NT2/D1 (cell line): ENCODE data around the gene RBM4.
A peak's percentile ranks its signal among the peaks of the same experiment; 100 is the strongest.

Source experiments
- DNase-seq: peaks from one replicate; pipeline ENCODE4 v3.0.0-alpha.2; 2011; ENCODE audit warnings: low read depth, low spot score
- H3K27me3 ChIP-seq: 2 replicates; pipeline ENCODE4 v1.6.0; 2011; ENCODE audit warnings: mild to moderate bottlenecking; ENCODE audit not compliant: insufficient read length, insufficient read depth
- H3K36me3 ChIP-seq: 2 replicates; pipeline ENCODE4 v1.6.1; 2011; ENCODE audit warnings: mild to moderate bottlenecking, low read length, mixed read lengths; ENCODE audit not compliant: insufficient read depth, insufficient read length
- H3K4me1 ChIP-seq: 2 replicates; pipeline ENCODE4 v1.5.1; 2011; ENCODE audit not compliant: insufficient read depth, insufficient read length
- H3K4me3 ChIP-seq: 2 replicates; pipeline ENCODE4 v1.5.1; 2011; ENCODE audit warnings: low read depth; ENCODE audit not compliant: insufficient read length
- H3K9ac ChIP-seq: 2 replicates; pipeline ENCODE4 v1.6.0; 2011; ENCODE audit warnings: low read depth; ENCODE audit not compliant: insufficient read length
- H3K9me3 ChIP-seq: 2 replicates; pipeline ENCODE4 v1.5.1; 2011; ENCODE audit warnings: mild to moderate bottlenecking, low read length; ENCODE audit not compliant: insufficient read depth
- SUZ12 ChIP-seq: IDR thresholded peaks from 2 replicates; pipeline ENCODE4 v1.6.1; 2011; ENCODE audit not compliant: insufficient read length, insufficient read depth; ENCODE audit errors: extremely low read depth
- YY1 ChIP-seq: IDR thresholded peaks from 2 replicates; pipeline ENCODE4 v1.6.1; 2011; ENCODE audit not compliant: insufficient read length, insufficient read depth
- ZNF274 ChIP-seq: IDR thresholded peaks from 2 replicates; pipeline ENCODE4 v1.6.1; 2011; ENCODE audit warnings: mild to moderate bottlenecking, low read depth, low read length

RBM4 gene

GRCh38 chr11:66680966-66681645 is 42.6 kb downstream of the RBM4 start:
- H3K9me3 ChIP-seq = peaks cover 6% of the 10 kb centered on the region; the same call in 1 of the 2 replicates
- H3K27me3 ChIP-seq = no peaks in the 10 kb centered on the region
- TF ChIP-seq SUZ12 = no peak
- TF ChIP-seq ZNF274 = no peak
- no peak for TF ChIP-seq YY1
- H3K4me1 ChIP-seq = peaks cover 11% of the 10 kb centered on the region
- H3K4me3 ChIP-seq = no peak overlapping the region
- peaks cover 33% of the 10 kb centered on the region for H3K36me3 ChIP-seq
- no peak overlapping the region for H3K9ac ChIP-seq
- DNase-seq = no peak

GRCh38 chr11:66683877-66684276 is 45.4 kb downstream of the RBM4 start:
- peaks cover 54% of the 10 kb centered on the region for H3K36me3 ChIP-seq
- H3K4me1 ChIP-seq = peaks cover 15% of the 10 kb centered on the region
- TF ChIP-seq ZNF274 (no peak), SUZ12 (no peak), YY1 (no peak)
- DNase-seq = no peak
- H3K4me3 ChIP-seq = no peak overlapping the region
- peak overlapping the region; percentile 11 for H3K9ac ChIP-seq
- H3K9me3 ChIP-seq = peaks cover 6% of the 10 kb centered on the region; the same call in 1 of the 2 replicates
- no peaks in the 10 kb centered on the region for H3K27me3 ChIP-seq

GRCh38 chr11:66684635-66685034 is 46.1 kb downstream of the RBM4 start:
- TF ChIP-seq SUZ12 (no peak), YY1 (no peak), ZNF274 (no peak)
- Histone ChIP-seq H3K4me3 (no peak overlapping the region), H3K4me1 (peaks cover 15% of the 10 kb centered on the region), H3K27me3 (no peaks in the 10 kb centered on the region), H3K9me3 (peaks cover 6% of the 10 kb centered on the region; the same call in 1 of the 2 replicates), H3K36me3 (peaks cover 61% of the 10 kb centered on the region), H3K9ac (no peak overlapping the region)
- DNase-seq = no peak

- Histone ChIP-seq H3K4me1 (peaks cover 17% of the 10 kb centered on the region), H3K4me3 (no peak overlapping the region), H3K9ac (no peak overlapping the region), H3K9me3 (peaks cover 6% of the 10 kb centered on the region; the same call in 1 of the 2 replicates), H3K36me3 (peaks cover 70% of the 10 kb centered on the region), H3K27me3 (no peaks in the 10 kb centered on the region)
- no peak for DNase-seq
- no peak for TF ChIP-seq ZNF274
- TF ChIP-seq YY1 = no peak
- no peak for TF ChIP-seq SUZ12
Observed at GRCh38 chr11:66685276-66686099, 47.0 kb downstream of the RBM4 start.

- H3K9me3 ChIP-seq = peaks cover 2% of the 10 kb centered on the region; the same call in 1 of the 2 replicates
- no peak overlapping the region for H3K9ac ChIP-seq
- H3K4me3 ChIP-seq = no peak overlapping the region
- peaks cover 18% of the 10 kb centered on the region for H3K4me1 ChIP-seq
- peaks cover 75% of the 10 kb centered on the region for H3K36me3 ChIP-seq
- no peak for DNase-seq
- no peaks in the 10 kb centered on the region for H3K27me3 ChIP-seq
- TF ChIP-seq SUZ12 (no peak), ZNF274 (no peak), YY1 (no peak)
Observed at GRCh38 chr11:66686100-66686785, 47.7 kb downstream of the RBM4 start.

- Histone ChIP-seq H3K36me3 (peaks cover 83% of the 10 kb centered on the region), H3K27me3 (no peaks in the 10 kb centered on the region), H3K4me3 (no peak overlapping the region), H3K9ac (no peak overlapping the region), H3K9me3 (no peaks in the 10 kb centered on the region), H3K4me1 (peaks cover 19% of the 10 kb centered on the region)
- DNase-seq = no peak
- TF ChIP-seq ZNF274 (no peak), YY1 (no peak), SUZ12 (no peak)
Observed at GRCh38 chr11:66686801-66687750, 48.6 kb downstream of the RBM4 start.
